Memory B cell (primary cell): ENCODE data around the gene ULK4.

ENCODE experiments used
- ATAC-seq: fragments of 150-1000 bp; cut with Tn5 transposase; 2 replicates; pipeline ENCODE4 v1.10.0; 2021; ENCODE audit warnings: low read depth, mild to moderate bottlenecking, moderate library complexity
- DNase-seq, 2 donors: peaks; one replicate each; pipeline ENCODE4 v3.0.0; 2022; ENCODE audit warnings: low spot score in 2 of 2
- H3K27ac Mint-ChIP-seq: one replicate; pipeline ENCODE4 v1.8.0; 2022; ENCODE audit warnings: mild to moderate bottlenecking, moderate library complexity, mixed read lengths
- H3K27me3 Mint-ChIP-seq: one replicate; pipeline ENCODE4 v1.8.0; 2022; ENCODE audit warnings: mixed read lengths
- H3K36me3 Mint-ChIP-seq: one replicate; pipeline ENCODE4 v1.8.0; 2022; ENCODE audit warnings: mild to moderate bottlenecking, mixed read lengths
- H3K4me1 Mint-ChIP-seq: one replicate; pipeline ENCODE4 v1.8.0; 2022; ENCODE audit warnings: mixed read lengths
- H3K4me3 Mint-ChIP-seq: one replicate; pipeline ENCODE4 v1.8.0; 2022; ENCODE audit warnings: mild to moderate bottlenecking, moderate library complexity, mixed read lengths
- H3K9me3 Mint-ChIP-seq: one replicate; pipeline ENCODE4 v1.8.0; 2022; ENCODE audit warnings: mixed read lengths

Gene ULK4

DNA sequence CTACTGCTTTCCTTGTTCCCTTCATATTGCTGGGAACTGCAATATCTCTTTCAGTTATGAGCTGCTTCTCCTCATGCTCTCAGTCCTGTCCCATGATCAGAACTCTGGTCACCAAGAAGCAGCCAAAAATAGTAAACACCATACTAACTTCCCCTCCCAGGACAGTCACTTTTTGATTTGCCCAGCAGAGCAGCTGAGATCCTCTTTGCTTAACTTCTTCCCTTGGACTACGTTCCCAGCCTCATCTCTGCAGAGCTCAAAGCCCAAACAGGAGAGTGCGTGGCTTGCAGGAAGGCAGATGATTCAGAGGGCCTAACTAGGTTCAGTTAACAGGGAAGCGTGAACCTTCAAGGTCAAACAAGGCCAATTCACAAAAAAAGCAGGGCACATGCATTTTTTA lies 609.4 kb downstream of the ULK4 start:
- no peak overlapping the region for H3K4me3 Mint-ChIP-seq
- H3K27ac Mint-ChIP-seq: no peak overlapping the region
- H3K27me3 Mint-ChIP-seq: no peaks in the 10 kb centered on the region
- H3K4me1 Mint-ChIP-seq: no peaks in the 10 kb centered on the region
- DNase-seq (no peak), ATAC-seq (no peak)
- peaks cover 3% of the 10 kb centered on the region for H3K36me3 Mint-ChIP-seq
- no peaks in the 10 kb centered on the region for H3K9me3 Mint-ChIP-seq

DNA sequence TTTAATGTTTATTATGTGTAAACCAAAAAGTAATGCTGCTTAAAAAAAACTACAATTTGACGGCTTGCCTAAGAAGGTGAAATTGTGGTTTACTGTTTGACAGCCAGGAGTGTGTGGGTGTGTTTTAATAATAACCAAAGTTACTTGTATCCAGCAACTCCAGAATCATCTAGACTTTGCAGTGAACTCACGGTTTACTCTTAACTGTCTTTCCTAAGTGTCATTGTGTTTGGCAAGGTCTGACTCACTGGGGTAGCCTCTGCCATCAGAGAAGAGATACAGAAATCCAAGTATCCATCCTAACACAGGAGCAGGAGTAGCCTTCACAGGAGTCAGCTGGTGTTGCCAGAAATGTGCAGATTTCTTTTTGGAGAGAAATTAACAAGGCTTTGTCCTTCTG lies 611.5 kb downstream of the ULK4 start:
- Mint-ChIP-seq H3K9me3 (peaks cover 1% of the 10 kb centered on the region), H3K36me3 (peaks cover 1% of the 10 kb centered on the region), H3K4me3 (no peak overlapping the region), H3K27me3 (no peaks in the 10 kb centered on the region), H3K27ac (no peak overlapping the region), H3K4me1 (no peaks in the 10 kb centered on the region)
- ATAC-seq: no peak
- no peak for DNase-seq

DNA sequence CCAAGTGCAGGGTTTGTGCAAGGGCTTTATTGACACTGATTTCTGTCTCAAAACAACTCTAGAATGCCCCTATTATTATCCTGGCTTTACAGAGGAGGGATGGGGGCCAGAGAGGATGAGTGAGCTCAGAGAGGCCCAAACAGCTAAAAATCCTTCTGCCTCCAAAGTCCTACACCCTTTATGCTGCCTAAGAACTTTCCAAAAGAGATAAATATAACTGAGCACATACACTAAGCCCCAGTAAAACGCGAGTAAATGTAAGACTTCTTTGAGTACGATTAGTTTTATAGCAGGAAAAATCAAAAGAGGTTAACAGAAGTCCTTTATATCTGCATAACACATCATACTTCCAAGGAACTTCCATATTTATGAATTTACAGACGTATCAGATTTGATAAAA lies 613.5 kb downstream of the ULK4 start:
- H3K4me1 Mint-ChIP-seq: no peaks in the 10 kb centered on the region
- H3K4me3 Mint-ChIP-seq: no peak overlapping the region
- ATAC-seq (no peak), DNase-seq (no peak)
- H3K9me3 Mint-ChIP-seq: peaks cover 6% of the 10 kb centered on the region
- H3K36me3 Mint-ChIP-seq: peaks cover 5% of the 10 kb centered on the region
- H3K27ac Mint-ChIP-seq: no peak overlapping the region
- no peaks in the 10 kb centered on the region for H3K27me3 Mint-ChIP-seq

DNA sequence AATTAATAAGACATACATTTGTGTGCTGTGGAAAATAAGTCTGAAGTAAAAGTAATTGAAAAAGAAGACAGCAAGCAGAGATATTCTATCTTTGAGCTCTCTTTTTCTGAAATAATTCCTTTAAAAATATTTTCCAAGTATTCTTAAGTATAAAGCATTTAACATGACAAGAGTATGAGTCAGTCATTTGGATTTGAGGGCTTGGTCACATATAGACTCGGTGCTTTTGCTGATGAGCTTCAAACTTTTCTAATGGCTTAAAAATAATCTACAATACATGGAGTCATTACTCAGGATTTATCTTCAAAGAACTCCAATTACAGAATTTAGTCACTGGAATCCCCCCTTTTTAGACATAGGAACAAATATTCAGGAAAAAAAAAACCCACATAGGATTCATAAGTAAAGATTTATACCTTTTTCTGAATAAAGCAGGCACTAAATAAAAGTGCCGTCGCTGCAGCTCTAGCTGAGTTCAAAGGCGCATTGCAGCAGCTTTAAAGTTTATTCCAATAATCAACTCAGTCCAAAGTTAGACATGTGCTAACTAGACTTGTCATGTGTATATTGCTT lies 615.1 kb downstream of the ULK4 start:
- Mint-ChIP-seq H3K27me3 (no peaks in the 10 kb centered on the region), H3K4me3 (no peak overlapping the region), H3K9me3 (peaks cover 6% of the 10 kb centered on the region), H3K27ac (no peak overlapping the region), H3K36me3 (peaks cover 5% of the 10 kb centered on the region), H3K4me1 (peaks cover 6% of the 10 kb centered on the region)
- no peak for DNase-seq
- no peak for ATAC-seq

DNA sequence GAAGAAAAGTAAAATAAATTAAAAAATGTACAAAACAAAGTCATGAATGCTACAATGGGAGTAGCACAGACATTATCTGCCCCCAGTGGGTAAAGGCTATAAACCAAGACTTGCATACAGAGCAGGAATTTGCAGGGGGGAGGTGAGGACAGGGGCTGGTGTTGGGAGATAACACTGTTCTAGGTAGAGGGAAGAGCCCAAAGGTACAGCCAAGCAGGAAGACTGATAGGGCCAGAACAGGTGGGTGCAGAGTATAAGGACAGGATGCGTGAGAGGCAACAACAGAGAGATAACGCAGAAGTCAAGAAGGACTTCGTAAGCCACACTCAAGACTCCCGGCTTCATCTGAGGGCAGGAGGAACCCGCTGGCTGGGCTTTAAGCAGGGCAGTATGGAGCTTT lies 616.1 kb downstream of the ULK4 start:
- Mint-ChIP-seq H3K36me3 (peaks cover 5% of the 10 kb centered on the region), H3K4me1 (peaks cover 6% of the 10 kb centered on the region), H3K27me3 (no peaks in the 10 kb centered on the region), H3K27ac (no peak overlapping the region), H3K4me3 (no peak overlapping the region), H3K9me3 (peaks cover 6% of the 10 kb centered on the region)
- no peak for ATAC-seq
- DNase-seq: no peak

DNA sequence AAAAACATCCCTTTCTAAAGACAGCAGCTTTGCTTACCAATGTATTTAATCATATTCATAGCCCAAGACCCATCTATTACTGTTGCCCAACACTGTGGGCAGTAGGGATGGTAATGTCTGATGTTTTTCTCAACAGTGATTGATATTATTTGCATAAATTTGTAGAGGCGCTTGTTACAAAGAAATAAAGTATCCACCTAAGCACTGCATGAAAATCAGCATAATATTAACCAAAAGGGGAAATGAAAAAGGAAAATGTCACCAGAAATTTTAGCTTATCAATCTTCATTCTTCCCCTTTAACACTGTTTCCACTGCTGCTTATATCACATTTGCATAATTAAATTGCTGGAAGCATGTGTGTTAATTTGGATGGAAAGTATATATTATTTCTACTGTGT lies 622.1 kb downstream of the ULK4 start:
- no peak overlapping the region for H3K27ac Mint-ChIP-seq
- peaks cover 2% of the 10 kb centered on the region for H3K36me3 Mint-ChIP-seq
- H3K4me1 Mint-ChIP-seq: peaks cover 14% of the 10 kb centered on the region
- no peak overlapping the region for H3K4me3 Mint-ChIP-seq
- peak; percentile 48 for ATAC-seq
- no peaks in the 10 kb centered on the region for H3K27me3 Mint-ChIP-seq
- DNase-seq: no peak
- H3K9me3 Mint-ChIP-seq: peaks cover 2% of the 10 kb centered on the region

DNA sequence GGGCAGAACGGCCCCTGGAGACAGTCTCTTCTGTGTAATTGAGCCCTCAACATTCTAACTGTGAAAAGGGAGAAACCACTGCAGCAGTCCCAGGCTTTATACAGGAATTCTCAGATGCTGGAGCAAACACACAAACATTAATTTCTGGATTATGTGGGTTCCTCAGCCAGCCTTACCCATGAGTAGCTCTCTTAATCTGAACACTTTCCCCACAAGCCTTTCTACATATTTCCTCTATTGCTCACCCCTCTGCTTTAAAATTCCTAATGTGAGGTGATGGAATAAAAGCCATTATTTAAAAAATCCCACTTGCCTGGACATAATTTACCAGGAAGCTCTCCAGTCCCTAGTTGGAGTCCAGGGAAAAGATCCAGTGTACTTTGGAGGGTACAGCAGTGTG lies 623.6 kb downstream of the ULK4 start:
- no peak for DNase-seq
- Mint-ChIP-seq H3K27me3 (no peaks in the 10 kb centered on the region), H3K27ac (no peak overlapping the region), H3K9me3 (no peaks in the 10 kb centered on the region), H3K36me3 (peaks cover 2% of the 10 kb centered on the region), H3K4me3 (no peak overlapping the region), H3K4me1 (peaks cover 14% of the 10 kb centered on the region)
- no peak for ATAC-seq

DNA sequence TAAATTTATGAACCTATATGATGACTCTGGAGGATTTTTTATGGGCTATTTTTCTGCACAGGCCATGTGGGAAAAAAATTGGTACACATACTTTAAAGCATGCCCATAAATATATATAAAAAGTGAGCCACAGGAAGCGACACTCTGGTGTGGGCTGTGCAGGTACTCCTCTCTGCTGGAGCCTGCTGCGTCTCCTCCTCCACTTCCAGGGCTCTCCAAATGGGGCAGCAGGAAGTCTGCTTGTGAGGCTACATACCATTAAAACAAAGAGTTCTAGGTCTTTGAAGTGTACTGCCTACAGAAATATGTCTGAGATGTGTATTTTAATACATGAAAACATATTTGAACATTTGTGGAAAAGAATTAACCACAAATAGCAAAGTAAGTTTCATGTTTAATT lies 627.5 kb downstream of the ULK4 start:
- H3K9me3 Mint-ChIP-seq: no peaks in the 10 kb centered on the region
- H3K4me3 Mint-ChIP-seq: no peak overlapping the region
- no peak overlapping the region for H3K27ac Mint-ChIP-seq
- H3K4me1 Mint-ChIP-seq: peaks cover 3% of the 10 kb centered on the region
- peaks cover 2% of the 10 kb centered on the region for H3K36me3 Mint-ChIP-seq
- no peaks in the 10 kb centered on the region for H3K27me3 Mint-ChIP-seq
- ATAC-seq (no peak), DNase-seq (no peak)

DNA sequence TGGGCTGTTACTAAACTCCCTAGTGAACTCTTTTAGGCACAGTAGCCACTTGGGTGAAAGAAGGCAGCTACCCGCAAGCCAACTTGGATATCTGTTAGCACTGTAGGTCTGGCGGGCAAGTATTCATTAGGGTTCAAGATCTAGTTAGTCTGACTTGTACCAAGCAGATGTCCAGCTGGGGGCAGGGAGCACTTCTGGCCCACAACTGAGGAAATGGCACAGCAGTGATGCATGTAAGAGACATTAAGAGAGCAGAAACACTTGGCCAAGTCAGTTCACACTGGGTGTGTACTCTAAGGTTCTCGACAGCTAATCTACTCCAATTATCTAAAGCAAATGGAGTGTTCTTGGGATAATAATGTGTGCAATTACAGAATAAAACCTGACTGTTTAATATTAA lies 630.9 kb downstream of the ULK4 start:
- ATAC-seq (no peak), DNase-seq (no peak)
- peaks cover 2% of the 10 kb centered on the region for H3K36me3 Mint-ChIP-seq
- no peak overlapping the region for H3K27ac Mint-ChIP-seq
- H3K27me3 Mint-ChIP-seq: no peaks in the 10 kb centered on the region
- no peaks in the 10 kb centered on the region for H3K4me1 Mint-ChIP-seq
- no peaks in the 10 kb centered on the region for H3K9me3 Mint-ChIP-seq
- H3K4me3 Mint-ChIP-seq: no peak overlapping the region

DNA sequence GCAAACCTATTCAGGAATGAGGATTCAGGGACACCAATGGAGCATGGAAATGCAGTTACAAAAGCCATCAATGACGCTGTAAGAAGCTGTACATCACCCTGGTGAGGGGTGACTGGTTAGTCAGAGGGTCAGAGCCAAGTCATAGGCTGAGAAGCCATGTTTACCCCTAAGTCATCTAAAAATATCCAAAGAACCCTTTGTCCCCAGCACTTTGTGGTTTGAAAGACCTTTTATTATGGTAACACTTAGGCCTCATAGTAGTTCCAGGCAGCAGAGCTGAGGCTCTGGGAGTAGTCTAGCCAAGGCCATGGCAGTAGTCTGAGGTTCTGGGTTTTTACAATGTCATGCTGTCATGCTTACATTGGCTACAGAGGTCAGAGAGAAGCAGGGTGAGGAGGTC lies 631.4 kb downstream of the ULK4 start:
- DNase-seq: no peak
- H3K27ac Mint-ChIP-seq: no peak overlapping the region
- H3K27me3 Mint-ChIP-seq: no peaks in the 10 kb centered on the region
- no peaks in the 10 kb centered on the region for H3K4me1 Mint-ChIP-seq
- ATAC-seq: no peak
- no peaks in the 10 kb centered on the region for H3K9me3 Mint-ChIP-seq
- no peak overlapping the region for H3K4me3 Mint-ChIP-seq
- H3K36me3 Mint-ChIP-seq: peaks cover 2% of the 10 kb centered on the region

DNA sequence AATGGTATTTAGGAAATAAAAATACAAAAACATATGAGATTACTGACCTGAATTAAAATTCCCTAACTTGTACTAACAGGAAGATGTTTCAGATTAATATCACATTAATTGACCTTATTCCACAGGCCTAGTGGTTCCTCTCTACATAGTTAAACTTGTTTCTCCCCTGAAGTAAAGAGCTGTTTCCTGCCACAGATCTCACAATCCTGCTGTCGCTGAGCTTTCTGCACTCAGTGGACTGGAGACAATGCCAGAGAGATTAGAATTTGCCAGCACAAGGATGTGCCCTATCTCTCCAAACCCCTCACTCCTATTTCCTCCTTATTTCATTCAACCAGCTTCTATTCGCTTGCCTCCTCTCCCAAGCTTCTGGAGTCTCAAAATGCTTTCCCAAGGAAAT lies 632.0 kb downstream of the ULK4 start:
- peaks cover 2% of the 10 kb centered on the region for H3K36me3 Mint-ChIP-seq
- ATAC-seq: no peak
- H3K4me1 Mint-ChIP-seq: no peaks in the 10 kb centered on the region
- H3K27ac Mint-ChIP-seq: no peak overlapping the region
- H3K9me3 Mint-ChIP-seq: no peaks in the 10 kb centered on the region
- no peak overlapping the region for H3K4me3 Mint-ChIP-seq
- DNase-seq: no peak
- no peaks in the 10 kb centered on the region for H3K27me3 Mint-ChIP-seq

DNA sequence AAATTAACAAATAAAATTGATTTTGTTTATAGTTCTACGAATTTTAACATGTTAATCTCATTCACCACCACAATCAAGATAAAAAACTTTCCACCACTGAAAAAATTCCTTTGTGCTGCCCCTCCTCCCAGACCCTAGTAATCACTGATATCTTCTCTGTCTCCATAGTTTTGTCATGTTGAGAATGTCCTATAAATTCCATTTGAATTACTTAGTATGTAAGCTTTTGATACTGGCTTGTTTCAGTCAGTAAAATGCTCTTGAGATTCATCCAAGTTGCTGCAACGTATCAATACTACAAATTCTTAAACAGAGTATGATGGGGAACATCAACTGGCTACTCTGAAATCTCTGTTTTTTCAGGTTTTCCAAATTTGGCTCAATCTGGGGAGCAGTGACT lies 633.0 kb downstream of the ULK4 start:
- Mint-ChIP-seq H3K4me3 (no peak overlapping the region), H3K9me3 (no peaks in the 10 kb centered on the region), H3K36me3 (peaks cover 3% of the 10 kb centered on the region), H3K27ac (no peak overlapping the region), H3K27me3 (no peaks in the 10 kb centered on the region), H3K4me1 (no peaks in the 10 kb centered on the region)
- ATAC-seq (no peak), DNase-seq (no peak)

DNA sequence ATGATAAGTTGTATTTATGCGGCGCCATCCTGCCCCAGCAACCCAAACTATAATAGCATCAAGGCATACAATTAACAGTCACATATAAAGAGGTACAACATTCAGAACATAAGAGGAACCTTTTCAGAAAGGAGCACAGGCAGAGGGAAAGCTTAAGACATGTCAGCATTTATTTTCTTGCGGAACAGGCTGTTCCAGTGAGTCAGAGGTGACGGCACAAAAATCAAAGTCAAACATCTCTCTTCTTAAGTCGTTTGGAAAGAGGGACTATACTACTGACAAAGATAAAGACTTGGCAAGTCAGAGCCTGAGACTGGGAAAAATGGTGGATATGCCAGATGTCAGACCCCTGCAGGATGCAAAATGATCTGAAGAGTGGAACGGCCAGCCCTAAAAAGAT lies 634.2 kb downstream of the ULK4 start:
- no peak overlapping the region for H3K27ac Mint-ChIP-seq
- H3K4me3 Mint-ChIP-seq: no peak overlapping the region
- H3K36me3 Mint-ChIP-seq: peaks cover 2% of the 10 kb centered on the region
- H3K27me3 Mint-ChIP-seq: no peaks in the 10 kb centered on the region
- ATAC-seq (no peak), DNase-seq (no peak)
- H3K4me1 Mint-ChIP-seq: no peaks in the 10 kb centered on the region
- H3K9me3 Mint-ChIP-seq: no peaks in the 10 kb centered on the region

DNA sequence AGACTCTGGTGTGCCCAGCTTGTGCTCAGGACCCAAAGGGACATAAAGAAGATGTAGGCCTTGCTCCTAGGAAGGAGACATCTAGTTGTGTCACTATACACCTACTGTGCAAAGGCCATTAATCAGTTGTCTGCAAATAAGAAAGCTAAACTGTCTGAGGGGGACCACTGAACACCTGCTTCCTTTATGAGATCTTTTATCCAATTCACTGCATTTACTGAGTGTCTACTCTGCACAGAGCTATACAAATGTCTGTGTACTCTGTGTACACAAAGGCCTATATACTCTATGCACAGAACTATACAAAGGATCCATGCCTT lies 637.8 kb downstream of the ULK4 start:
- Mint-ChIP-seq H3K36me3 (peaks cover 3% of the 10 kb centered on the region), H3K9me3 (no peaks in the 10 kb centered on the region), H3K27ac (no peak overlapping the region), H3K27me3 (no peaks in the 10 kb centered on the region), H3K4me1 (no peaks in the 10 kb centered on the region), H3K4me3 (no peak overlapping the region)
- ATAC-seq (no peak), DNase-seq (no peak)

DNA sequence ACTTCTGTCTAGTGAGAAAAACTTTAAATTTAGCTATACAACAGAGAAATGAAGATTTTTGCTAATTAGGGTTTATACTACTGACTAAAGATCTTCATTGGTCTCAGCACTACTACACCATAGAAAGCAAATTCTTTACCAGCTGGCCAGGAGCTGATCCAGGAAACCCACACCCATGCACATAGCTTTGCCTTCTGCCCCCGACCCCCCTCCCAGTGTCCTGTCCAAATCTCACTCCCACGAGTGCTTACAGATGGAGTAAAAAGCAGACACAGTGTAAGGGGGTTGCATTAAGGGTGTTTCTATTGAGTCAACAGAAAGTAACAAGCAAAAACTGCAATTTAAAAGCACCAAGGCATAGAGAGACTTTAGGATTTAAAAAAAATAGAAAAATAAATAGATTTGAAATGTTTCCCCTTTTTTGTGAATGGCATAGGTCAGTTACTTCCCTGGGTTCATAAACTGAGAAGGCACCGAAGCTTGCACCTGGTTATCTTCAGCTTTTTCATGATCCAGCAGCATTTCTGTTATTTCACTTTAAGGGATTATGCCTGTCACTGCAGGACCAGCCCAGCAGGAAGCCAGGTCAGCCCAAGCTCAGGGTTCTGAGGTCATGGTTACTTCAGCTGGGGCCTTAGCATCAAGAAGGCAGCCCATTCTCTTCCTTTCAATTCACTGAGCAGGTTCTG lies 638.3 kb downstream of the ULK4 start:
- Mint-ChIP-seq H3K27me3 (no peaks in the 10 kb centered on the region), H3K4me3 (no peak overlapping the region)
- no peak for ATAC-seq

More for the DNA sequence above, 638.3 kb downstream of the ULK4 start:
- H3K27ac Mint-ChIP-seq: no peak overlapping the region
- DNase-seq: no peak
- no peaks in the 10 kb centered on the region for H3K9me3 Mint-ChIP-seq
- peaks cover 4% of the 10 kb centered on the region for H3K36me3 Mint-ChIP-seq
- no peaks in the 10 kb centered on the region for H3K4me1 Mint-ChIP-seq
